Breast epithelium (tissue), 3 donors: ENCODE data around the gene NOL4L.

Experiments used
- CTCF ChIP-seq, 3 donors: fragments of 450-650 bp; IDR thresholded peaks; one replicate each; pipeline ENCODE4 v1.5.1; 2016 to 2017; ENCODE audit warnings: antibody characterized with exemption in 3 of 3, mild to moderate bottlenecking in 3 of 3, moderate library complexity in 3 of 3
- POLR2A ChIP-seq: fragments of 450-650 bp; IDR thresholded peaks from one replicate; pipeline ENCODE4 v1.6.1; 2016; ENCODE audit warnings: antibody characterized with exemption, mild to moderate bottlenecking, moderate library complexity
- POLR2AphosphoS5 ChIP-seq, 3 donors: sonication (generic); formaldehyde crosslinking; IDR thresholded peaks; one replicate each; pipeline ENCODE4 v1.6.1; 2017; ENCODE audit warnings: antibody characterized with exemption in 3 of 3

- TF ChIP-seq CTCF (IDR thresholded peaks at IDR 0.05): no peak
- TF ChIP-seq POLR2A: no peak
- TF ChIP-seq POLR2AphosphoS5 (IDR thresholded peaks at IDR 0.05): no peak
These were observed 29.6 kb upstream of the NOL4L start for GRCh38 chr20:32614772-32615171.
